ENCODE results near the gene MAIP1.

GRCh38 chr2:199989822-199990221 lies 34.4 kb downstream of the MAIP1 start:
- no peak for TF ChIP-seq CTCF (IDR thresholded peaks at IDR 0.05)
- no peak for TF ChIP-seq POLR2A (IDR thresholded peaks at IDR 0.05)
